ENCODE data around the gene ATG9B.

Gene ATG9B, protein sequence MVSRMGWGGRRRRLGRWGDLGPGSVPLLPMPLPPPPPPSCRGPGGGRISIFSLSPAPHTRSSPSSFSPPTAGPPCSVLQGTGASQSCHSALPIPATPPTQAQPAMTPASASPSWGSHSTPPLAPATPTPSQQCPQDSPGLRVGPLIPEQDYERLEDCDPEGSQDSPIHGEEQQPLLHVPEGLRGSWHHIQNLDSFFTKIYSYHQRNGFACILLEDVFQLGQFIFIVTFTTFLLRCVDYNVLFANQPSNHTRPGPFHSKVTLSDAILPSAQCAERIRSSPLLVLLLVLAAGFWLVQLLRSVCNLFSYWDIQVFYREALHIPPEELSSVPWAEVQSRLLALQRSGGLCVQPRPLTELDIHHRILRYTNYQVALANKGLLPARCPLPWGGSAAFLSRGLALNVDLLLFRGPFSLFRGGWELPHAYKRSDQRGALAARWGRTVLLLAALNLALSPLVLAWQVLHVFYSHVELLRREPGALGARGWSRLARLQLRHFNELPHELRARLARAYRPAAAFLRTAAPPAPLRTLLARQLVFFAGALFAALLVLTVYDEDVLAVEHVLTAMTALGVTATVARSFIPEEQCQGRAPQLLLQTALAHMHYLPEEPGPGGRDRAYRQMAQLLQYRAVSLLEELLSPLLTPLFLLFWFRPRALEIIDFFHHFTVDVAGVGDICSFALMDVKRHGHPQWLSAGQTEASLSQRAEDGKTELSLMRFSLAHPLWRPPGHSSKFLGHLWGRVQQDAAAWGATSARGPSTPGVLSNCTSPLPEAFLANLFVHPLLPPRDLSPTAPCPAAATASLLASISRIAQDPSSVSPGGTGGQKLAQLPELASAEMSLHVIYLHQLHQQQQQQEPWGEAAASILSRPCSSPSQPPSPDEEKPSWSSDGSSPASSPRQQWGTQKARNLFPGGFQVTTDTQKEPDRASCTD

DNA sequence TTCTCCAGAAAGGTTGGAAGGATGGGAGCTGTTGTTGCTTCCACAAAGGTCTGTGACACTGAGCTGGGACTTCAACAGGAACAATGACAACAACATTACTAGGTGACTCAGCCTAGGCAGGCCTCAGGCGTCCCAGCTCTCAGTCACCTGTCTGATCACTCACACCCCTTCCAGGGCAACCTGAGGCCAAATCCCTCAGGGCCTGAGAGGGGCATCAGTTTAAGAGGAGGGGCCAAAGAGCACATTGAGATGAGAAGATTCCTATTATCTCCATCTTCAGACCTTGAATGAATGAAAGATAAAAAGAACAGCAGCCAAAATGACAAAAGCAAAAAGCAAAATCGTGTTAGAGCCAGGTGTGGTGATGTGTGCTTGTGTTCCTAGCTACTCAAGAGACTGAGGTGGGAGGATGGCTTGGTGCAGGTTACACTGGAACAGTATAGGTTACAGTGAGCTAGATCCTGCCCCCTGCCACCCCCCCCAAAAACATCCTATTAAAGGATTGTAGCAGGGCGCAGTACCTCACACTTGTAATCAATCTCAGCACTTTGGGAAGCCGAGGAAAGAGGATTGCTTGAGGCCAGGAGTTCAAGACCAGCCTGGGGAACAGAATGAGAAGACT lies at the start of gene ATG9B:
ATG9B (minus strand) TSS at position 60 of the 622 bp plus-strand sequence. CDS start 71 bp downstream, outside the sequence.
- Histone ChIP-seq H3K9me3 (ENCODE audit: low read length) (no peaks in the 10 kb centered on the region), H3K9ac (ENCODE audit: low read length) (no peak within 1 kb of the TSS), H3K36me3 (ENCODE audit: insufficient read depth, low read length) (no peaks in the 10 kb centered on the region), H3K4me3 (ENCODE audit: low read depth in 1 of 2, low read length in 2 of 2) (no peak within 1 kb of the TSS), H3K27me3 (ENCODE audit: control insufficient read depth in 1 of 2, insufficient read depth in 2 of 2, low read length in 2 of 2) (peaks cover 0 to 9% of the 10 kb centered on the region in 2 donors), H3K27ac (ENCODE audit: low read depth, low read length) (no peak within 1 kb of the TSS), H3K4me1 (ENCODE audit: insufficient read depth, low read length) (peaks cover 9% of the 10 kb centered on the region)

DNA sequence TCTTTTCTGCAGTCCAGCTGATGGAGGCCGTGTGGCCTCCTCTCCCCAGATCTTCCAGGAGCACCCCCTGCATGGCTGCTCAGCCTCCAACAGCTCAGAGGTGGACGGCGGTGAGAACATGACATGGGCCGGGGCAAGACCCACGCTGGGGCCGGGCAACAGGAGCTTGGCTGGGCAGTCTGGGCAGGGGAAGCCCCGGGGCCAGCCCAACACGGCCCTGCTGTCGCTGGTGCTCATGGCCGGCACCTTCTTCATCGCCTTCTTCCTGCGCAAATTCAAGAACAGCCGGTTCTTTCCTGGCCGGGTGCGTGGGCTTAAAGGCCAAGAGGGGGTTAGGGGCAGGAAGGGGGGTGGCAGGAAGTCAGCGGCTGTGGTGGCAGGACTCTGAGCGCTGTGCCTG lies 49.7 kb upstream of the ATG9B start:
- Histone ChIP-seq H3K27ac (ENCODE audit: low read depth, low read length) (no peak overlapping the region), H3K9ac (ENCODE audit: low read length) (no peak overlapping the region), H3K27me3 (ENCODE audit: control insufficient read depth in 1 of 2, insufficient read depth in 2 of 2, low read length in 2 of 2) (no peaks in the 10 kb centered on the region), H3K4me1 (ENCODE audit: insufficient read depth, low read length) (peaks cover 18% of the 10 kb centered on the region), H3K9me3 (ENCODE audit: low read length) (no peaks in the 10 kb centered on the region), H3K4me3 (ENCODE audit: low read depth in 1 of 2, low read length in 2 of 2) (no peak overlapping the region), H3K36me3 (ENCODE audit: insufficient read depth, low read length) (peaks cover 61% of the 10 kb centered on the region)

DNA sequence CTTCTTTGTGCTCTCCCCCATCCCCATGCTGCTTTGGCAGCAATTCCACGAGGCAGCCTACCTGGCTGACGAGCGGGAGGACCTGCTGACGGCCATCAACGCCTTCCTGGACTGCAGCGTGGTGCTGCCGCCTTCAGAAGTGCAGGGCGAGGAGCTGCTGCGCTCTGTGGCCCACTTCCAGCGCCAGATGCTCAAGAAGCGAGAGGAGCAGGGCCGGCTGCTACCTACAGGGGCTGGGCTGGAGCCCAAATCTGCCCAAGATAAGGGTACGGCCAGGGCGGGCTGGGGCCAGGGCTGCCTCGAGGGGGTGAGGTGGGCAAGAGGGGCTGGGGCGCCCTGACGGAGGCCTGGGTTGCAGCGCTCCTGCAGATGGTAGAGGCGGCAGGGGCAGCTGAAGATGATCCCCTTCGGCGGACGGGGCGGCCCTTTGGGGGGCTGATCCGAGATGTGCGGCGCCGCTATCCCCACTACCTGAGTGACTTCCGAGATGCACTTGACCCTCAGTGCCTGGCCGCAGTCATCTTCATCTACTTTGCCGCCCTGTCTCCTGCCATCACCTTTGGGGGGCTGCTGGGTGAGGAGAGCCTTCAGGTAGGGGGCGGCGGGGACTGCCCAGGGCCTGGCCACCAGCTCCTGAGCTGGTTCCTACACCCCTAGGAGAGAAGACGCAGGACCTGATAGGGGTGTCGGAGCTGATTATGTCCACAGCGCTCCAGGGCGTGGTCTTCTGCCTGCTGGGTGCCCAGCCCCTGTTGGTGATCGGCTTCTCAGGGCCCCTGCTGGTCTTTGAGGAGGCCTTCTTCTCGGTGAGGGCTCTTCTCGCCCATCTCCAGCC lies 47.0 kb upstream of the ATG9B start:
- no peaks in the 10 kb centered on the region for H3K4me1 ChIP-seq (ENCODE audit: insufficient read depth, low read length)
- H3K27me3 ChIP-seq (ENCODE audit: control insufficient read depth in 1 of 2, insufficient read depth in 2 of 2, low read length in 2 of 2) = no peaks in the 10 kb centered on the region
- no peaks in the 10 kb centered on the region for H3K9me3 ChIP-seq (ENCODE audit: low read length)
- H3K36me3 ChIP-seq (ENCODE audit: insufficient read depth, low read length) = peaks cover 79% of the 10 kb centered on the region
- no peak overlapping the region for H3K9ac ChIP-seq (ENCODE audit: low read length)
- no peak overlapping the region for H3K27ac ChIP-seq (ENCODE audit: low read depth, low read length)
- no peak overlapping the region for H3K4me3 ChIP-seq (ENCODE audit: low read depth in 1 of 2, low read length in 2 of 2)

DNA sequence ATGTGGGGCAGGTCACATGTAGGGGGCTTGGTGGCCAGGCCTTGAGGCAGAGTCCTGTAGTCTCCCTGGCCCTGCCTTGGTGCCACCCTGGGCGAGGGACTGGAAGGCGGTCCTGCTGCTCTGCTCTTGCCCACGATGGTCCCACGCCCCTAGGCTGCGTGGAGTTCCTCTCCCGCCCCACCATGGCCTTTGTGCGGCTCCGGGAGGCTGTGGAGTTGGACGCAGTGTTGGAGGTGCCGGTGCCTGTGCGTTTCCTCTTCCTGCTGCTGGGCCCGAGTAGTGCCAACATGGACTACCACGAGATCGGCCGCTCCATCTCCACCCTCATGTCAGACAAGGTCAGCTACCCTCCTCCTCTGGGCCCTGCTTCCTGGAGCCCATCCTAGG lies 46.3 kb upstream of the ATG9B start:
- no peaks in the 10 kb centered on the region for H3K9me3 ChIP-seq (ENCODE audit: low read length)
- no peaks in the 10 kb centered on the region for H3K4me1 ChIP-seq (ENCODE audit: insufficient read depth, low read length)
- H3K9ac ChIP-seq (ENCODE audit: low read length) = no peak overlapping the region
- no peak overlapping the region for H3K27ac ChIP-seq (ENCODE audit: low read depth, low read length)
- peaks cover 79% of the 10 kb centered on the region for H3K36me3 ChIP-seq (ENCODE audit: insufficient read depth, low read length)
- H3K27me3 ChIP-seq (ENCODE audit: control insufficient read depth in 1 of 2, insufficient read depth in 2 of 2, low read length in 2 of 2) = no peaks in the 10 kb centered on the region
- H3K4me3 ChIP-seq (ENCODE audit: low read depth in 1 of 2, low read length in 2 of 2) = no peak overlapping the region

DNA sequence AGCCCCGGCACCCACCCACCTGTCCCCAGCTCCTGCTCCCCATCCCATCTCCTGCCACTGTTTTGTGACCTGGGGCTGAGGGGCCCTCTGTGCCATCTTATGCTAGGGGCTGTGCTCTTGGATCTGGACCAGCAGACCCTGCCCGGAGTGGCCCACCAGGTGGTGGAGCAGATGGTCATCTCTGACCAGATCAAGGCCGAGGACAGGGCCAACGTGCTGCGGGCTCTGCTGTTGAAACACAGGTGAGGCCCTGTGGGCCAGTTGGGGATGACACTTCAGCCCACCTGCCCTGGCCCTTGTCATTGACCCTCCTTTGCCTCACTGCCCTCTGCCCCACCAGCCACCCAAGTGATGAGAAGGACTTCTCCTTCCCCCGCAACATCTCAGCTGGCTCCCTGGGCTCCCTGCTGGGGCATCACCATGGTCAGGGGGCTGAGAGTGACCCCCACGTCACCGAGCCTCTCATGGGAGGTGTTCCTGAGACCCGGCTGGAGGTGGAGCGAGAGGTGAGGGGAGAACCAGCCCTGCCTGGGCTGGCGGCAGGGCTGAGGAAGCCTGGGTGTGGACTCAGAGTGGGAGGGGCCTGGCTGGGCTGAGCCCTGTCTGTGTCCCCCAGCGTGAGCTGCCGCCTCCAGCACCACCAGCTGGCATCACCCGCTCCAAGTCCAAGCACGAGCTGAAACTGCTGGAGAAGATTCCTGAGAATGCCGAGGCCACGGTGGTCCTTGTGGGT lies 45.7 kb upstream of the ATG9B start:
- Histone ChIP-seq H3K27ac (ENCODE audit: low read depth, low read length) (no peak overlapping the region), H3K4me1 (ENCODE audit: insufficient read depth, low read length) (no peaks in the 10 kb centered on the region), H3K4me3 (ENCODE audit: low read depth in 1 of 2, low read length in 2 of 2) (no peak overlapping the region), H3K9ac (ENCODE audit: low read length) (no peak overlapping the region), H3K27me3 (ENCODE audit: control insufficient read depth in 1 of 2, insufficient read depth in 2 of 2, low read length in 2 of 2) (no peaks in the 10 kb centered on the region), H3K9me3 (ENCODE audit: low read length) (no peaks in the 10 kb centered on the region), H3K36me3 (ENCODE audit: insufficient read depth, low read length) (peaks cover 79% of the 10 kb centered on the region)

DNA sequence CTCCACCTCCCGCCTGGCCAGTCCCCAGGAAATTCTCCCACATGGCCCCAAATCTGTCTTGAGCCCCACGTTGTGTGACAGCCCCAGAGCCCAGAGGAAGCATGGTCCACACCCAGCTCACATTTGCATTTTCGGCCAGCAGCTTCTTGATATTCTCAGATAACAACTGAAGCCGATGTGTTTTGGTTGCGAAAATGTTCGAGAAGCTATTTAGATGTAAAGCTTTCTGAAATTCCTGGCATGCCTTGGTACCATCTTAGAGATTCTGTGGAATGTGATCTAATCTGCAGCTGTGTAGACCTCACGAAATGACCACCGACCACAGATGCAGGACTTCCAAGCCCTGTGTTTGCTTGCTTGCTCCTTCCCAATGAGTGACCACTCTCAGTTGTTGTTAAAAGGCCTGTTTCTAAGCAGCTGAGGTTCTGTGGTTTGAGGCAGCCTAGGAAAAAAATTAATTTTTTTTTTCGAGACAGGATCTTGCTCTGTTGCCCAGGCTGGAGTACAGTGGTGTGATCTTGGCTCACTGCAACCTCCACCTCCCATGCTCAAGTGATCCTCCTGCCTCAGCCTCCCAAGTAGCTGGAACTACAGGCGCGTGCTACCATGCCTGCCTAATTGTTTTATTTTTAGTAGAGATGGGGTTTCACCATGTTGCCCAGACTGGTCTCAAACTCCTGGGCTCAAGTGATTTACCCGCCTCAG lies 43.9 kb upstream of the ATG9B start:
- no peak overlapping the region for H3K4me3 ChIP-seq (ENCODE audit: low read depth in 1 of 2, low read length in 2 of 2)
- H3K36me3 ChIP-seq (ENCODE audit: insufficient read depth, low read length) = peaks cover 70% of the 10 kb centered on the region
- H3K9me3 ChIP-seq (ENCODE audit: low read length) = no peaks in the 10 kb centered on the region
- H3K27ac ChIP-seq (ENCODE audit: low read depth, low read length) = no peak overlapping the region
- no peak overlapping the region for H3K9ac ChIP-seq (ENCODE audit: low read length)
- peaks cover 3% of the 10 kb centered on the region for H3K4me1 ChIP-seq (ENCODE audit: insufficient read depth, low read length)
- H3K27me3 ChIP-seq (ENCODE audit: control insufficient read depth in 1 of 2, insufficient read depth in 2 of 2, low read length in 2 of 2) = no peaks in the 10 kb centered on the region

DNA sequence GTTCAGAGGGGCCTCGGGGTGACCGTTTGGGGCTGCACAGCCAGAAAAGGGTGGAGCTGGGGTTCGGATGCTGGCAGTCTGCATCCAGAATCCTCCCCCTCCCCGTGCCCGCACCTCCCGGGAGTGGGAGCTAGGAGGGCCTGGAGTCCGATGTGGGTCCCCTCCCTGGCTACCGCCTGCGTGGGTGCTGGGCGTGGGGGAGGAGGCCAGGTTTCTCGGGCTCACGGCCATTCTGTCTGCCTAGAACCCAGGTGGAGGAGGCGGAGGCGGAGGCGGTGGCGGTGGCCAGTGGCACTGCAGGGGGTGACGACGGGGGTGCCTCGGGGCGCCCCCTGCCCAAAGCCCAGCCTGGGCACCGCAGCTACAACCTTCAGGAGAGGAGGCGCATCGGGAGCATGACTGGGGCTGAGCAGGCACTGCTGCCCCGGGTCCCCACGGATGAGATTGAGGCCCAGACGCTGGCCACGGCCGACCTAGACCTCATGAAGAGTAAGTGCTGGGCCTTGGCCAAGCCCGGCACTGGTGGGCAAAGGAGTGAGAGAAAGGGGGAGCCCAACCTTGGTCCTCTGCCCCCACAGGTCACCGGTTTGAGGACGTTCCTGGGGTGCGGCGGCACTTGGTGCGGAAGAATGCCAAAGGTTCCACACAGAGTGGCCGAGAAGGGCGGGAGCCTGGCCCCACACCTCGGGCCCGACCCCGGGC lies 42.1 kb upstream of the ATG9B start:
- no peak overlapping the region for H3K27ac ChIP-seq (ENCODE audit: low read depth, low read length)
- no peaks in the 10 kb centered on the region for H3K27me3 ChIP-seq (ENCODE audit: control insufficient read depth in 1 of 2, insufficient read depth in 2 of 2, low read length in 2 of 2)
- H3K4me3 ChIP-seq (ENCODE audit: low read depth in 1 of 2, low read length in 2 of 2) = no peak overlapping the region
- H3K9ac ChIP-seq (ENCODE audit: low read length) = no peak overlapping the region
- peaks cover 16% of the 10 kb centered on the region for H3K4me1 ChIP-seq (ENCODE audit: insufficient read depth, low read length)
- peaks cover 61% of the 10 kb centered on the region for H3K36me3 ChIP-seq (ENCODE audit: insufficient read depth, low read length)
- no peaks in the 10 kb centered on the region for H3K9me3 ChIP-seq (ENCODE audit: low read length)

DNA sequence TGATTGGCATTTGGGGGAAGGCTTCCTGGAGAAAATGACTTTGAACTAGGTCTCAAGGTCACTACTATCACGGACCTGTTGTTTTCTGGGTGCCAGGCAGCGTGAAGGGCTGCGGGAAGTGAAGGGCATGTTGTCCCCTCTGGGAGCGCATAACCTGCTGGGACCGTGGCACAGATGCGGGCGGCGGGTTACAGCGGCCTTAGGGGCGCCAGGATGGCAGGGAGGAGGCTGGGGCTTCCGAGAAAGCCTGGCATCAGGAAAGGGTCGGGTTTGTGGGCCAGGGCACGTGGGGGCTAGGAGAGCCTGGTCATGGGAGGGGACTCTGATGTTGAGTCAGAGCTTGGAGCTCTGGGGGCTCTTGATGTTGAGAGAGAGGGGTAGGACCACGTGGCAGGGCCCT lies 41.2 kb upstream of the ATG9B start:
- Histone ChIP-seq H3K27me3 (ENCODE audit: control insufficient read depth in 1 of 2, insufficient read depth in 2 of 2, low read length in 2 of 2) (no peaks in the 10 kb centered on the region), H3K36me3 (ENCODE audit: insufficient read depth, low read length) (peaks cover 54% of the 10 kb centered on the region), H3K9ac (ENCODE audit: low read length) (no peak overlapping the region)

DNA sequence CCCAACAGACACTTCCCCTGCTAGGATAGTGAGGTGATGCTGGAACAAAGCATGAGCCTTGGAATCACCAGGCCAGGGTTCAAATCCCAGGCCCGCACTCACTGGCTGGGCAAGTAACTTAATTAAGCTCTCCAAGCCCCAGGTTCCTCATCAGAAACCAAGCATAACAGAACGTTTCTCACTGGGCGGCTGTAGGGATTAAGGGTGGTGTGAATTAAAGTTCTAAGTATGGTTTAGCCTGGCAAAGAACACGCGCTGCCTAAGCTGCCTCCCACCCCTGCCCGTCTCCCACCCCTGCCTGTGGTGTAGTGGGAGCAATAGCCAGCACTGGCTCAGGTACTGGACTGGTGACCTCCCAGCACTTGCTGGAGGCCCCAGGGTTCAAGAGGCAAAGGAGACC lies 40.7 kb upstream of the ATG9B start:
- Histone ChIP-seq H3K36me3 (ENCODE audit: insufficient read depth, low read length) (peaks cover 49% of the 10 kb centered on the region), H3K4me1 (ENCODE audit: insufficient read depth, low read length) (peaks cover 27% of the 10 kb centered on the region), H3K27ac (ENCODE audit: low read depth, low read length) (no peak overlapping the region), H3K9ac (ENCODE audit: low read length) (no peak overlapping the region), H3K9me3 (ENCODE audit: low read length) (no peaks in the 10 kb centered on the region), H3K4me3 (ENCODE audit: low read depth in 1 of 2, low read length in 2 of 2) (no peak overlapping the region), H3K27me3 (ENCODE audit: control insufficient read depth in 1 of 2, insufficient read depth in 2 of 2, low read length in 2 of 2) (no peaks in the 10 kb centered on the region)

More for the DNA sequence above, 41.2 kb upstream of the ATG9B start:
- Histone ChIP-seq H3K4me3 (ENCODE audit: low read depth in 1 of 2, low read length in 2 of 2) (no peak overlapping the region), H3K9me3 (ENCODE audit: low read length) (no peaks in the 10 kb centered on the region), H3K27ac (ENCODE audit: low read depth, low read length) (no peak overlapping the region), H3K4me1 (ENCODE audit: insufficient read depth, low read length) (peaks cover 25% of the 10 kb centered on the region)
